ENCODE measurements around the gene PYGB.

GRCh38 chr20:25214426-25214790 is 33.5 kb upstream of the PYGB start:
- TF ChIP-seq ZNF274 (IDR thresholded peaks at IDR 0.05; ENCODE audit: low read depth, low read length) (no peak), SUZ12 (IDR thresholded peaks at IDR 0.05; ENCODE audit: extremely low read depth, insufficient read depth, insufficient read length) (no peak), YY1 (IDR thresholded peaks at IDR 0.05; ENCODE audit: insufficient read depth, insufficient read length) (no peak)

All from NT2/D1 (cell line).